SJCRH30 (cell line): ENCODE measurements around the gene MED27. TPM values are rescaled to one million over a fixed set of nuclear protein-coding genes. Genes with fewer than 3 reads are reported as not detected.

ENCODE experiments used
- DNase-seq, 2 experiments: peaks; one replicate each; pipeline ENCODE4 v3.0.0-alpha.2; 2015 to 2020
- H3K27ac ChIP-seq: fragments of 250-450 bp; sonication (Bioruptor Pico); 2 replicates; pipeline ENCODE4 v1.5.1; 2020; ENCODE audit warnings: mild to moderate bottlenecking, moderate library complexity
- H3K27me3 ChIP-seq: fragments of 250-450 bp; sonication (Bioruptor Pico); 2 replicates; pipeline ENCODE4 v1.5.1; 2020; ENCODE audit warnings: mild to moderate bottlenecking, moderate library complexity
- H3K36me3 ChIP-seq: fragments of 250-450 bp; sonication (Bioruptor Pico); 2 replicates; pipeline ENCODE4 v1.5.1; 2020; ENCODE audit warnings: mild to moderate bottlenecking, moderate library complexity
- H3K4me1 ChIP-seq: fragments of 250-450 bp; sonication (Bioruptor Pico); 2 replicates; pipeline ENCODE4 v1.5.1; 2020; ENCODE audit warnings: mild to moderate bottlenecking, moderate library complexity
- H3K4me3 ChIP-seq: fragments of 250-450 bp; sonication (Bioruptor Pico); 2 replicates; pipeline ENCODE4 v1.5.1; 2020; ENCODE audit warnings: mild to moderate bottlenecking, moderate library complexity
- H3K9me3 ChIP-seq: fragments of 250-450 bp; sonication (Bioruptor Pico); replicated peaks from 2 replicates; pipeline ENCODE4 v1.5.1; 2020; ENCODE audit warnings: mild to moderate bottlenecking, moderate library complexity
- total RNA-seq: library from RNA; depleted of rRNA; stranded (reverse); fragments of >200 nt; shearing (Covaris generic); gene quantifications from 2 replicates; pipeline ENCODE4 v1.2.3, GENCODE V29; 2014

The MED27 gene
- total RNA-seq, 1 experiment from 2014 or later = 50.7 TPM

DNA sequence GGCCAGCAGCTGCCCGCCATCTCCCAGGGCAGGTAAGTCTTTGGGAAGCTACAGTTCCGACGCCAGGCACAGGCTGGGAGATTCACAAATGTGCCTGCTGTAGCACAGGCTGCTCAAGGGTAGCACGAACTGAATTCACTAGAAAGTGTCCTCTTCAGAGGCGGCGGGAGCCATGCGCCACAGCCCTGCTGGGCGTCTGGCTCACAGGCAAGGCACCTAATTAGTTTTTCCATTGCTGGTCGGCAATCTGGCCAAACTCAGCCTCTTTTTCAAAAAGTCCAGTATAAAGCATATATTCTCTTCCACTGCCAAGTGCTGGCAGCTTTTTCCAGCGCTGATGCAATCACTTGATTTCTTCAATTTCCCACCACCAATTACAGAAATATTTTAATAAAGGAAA is 210.9 kb downstream of the MED27 start:
- Histone ChIP-seq H3K9me3 (no peaks in the 10 kb centered on the region), H3K36me3 (no peaks in the 10 kb centered on the region), H3K4me1 (no peaks in the 10 kb centered on the region), H3K27me3 (no peaks in the 10 kb centered on the region), H3K27ac (no peak overlapping the region), H3K4me3 (no peak overlapping the region)
- DNase-seq = no peak

DNA sequence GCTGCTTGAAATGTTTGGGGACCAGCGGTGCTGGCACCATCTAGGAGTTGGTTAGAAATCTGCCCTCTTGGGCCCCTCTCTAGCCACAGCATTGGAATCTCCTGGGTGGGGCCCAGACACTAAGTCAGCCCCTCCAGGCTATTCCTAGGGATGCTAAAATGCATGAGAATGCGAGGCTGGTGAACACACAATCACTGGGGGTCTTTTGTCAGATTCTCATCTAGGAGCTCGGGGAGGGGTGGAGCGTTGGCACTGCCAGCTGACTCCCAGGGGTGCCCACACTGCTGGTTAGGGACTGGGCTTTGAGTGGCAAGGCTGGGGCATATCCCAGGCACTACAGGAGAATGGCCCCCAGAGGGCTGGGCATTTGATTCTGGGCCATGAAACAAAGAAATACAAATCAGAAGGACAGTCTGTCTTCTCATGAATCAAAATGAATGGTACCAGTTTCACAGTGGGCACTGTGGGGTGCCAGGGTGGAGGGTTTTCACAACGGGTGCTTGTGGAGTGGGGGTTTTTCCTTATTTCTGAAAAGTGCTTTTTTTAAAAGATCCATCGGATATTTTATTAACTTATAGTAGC is 212.0 kb downstream of the MED27 start:
- Histone ChIP-seq H3K27ac (no peak overlapping the region), H3K36me3 (no peaks in the 10 kb centered on the region), H3K9me3 (no peaks in the 10 kb centered on the region), H3K4me3 (no peak overlapping the region), H3K4me1 (no peaks in the 10 kb centered on the region), H3K27me3 (no peaks in the 10 kb centered on the region)
- no peak for DNase-seq

DNA sequence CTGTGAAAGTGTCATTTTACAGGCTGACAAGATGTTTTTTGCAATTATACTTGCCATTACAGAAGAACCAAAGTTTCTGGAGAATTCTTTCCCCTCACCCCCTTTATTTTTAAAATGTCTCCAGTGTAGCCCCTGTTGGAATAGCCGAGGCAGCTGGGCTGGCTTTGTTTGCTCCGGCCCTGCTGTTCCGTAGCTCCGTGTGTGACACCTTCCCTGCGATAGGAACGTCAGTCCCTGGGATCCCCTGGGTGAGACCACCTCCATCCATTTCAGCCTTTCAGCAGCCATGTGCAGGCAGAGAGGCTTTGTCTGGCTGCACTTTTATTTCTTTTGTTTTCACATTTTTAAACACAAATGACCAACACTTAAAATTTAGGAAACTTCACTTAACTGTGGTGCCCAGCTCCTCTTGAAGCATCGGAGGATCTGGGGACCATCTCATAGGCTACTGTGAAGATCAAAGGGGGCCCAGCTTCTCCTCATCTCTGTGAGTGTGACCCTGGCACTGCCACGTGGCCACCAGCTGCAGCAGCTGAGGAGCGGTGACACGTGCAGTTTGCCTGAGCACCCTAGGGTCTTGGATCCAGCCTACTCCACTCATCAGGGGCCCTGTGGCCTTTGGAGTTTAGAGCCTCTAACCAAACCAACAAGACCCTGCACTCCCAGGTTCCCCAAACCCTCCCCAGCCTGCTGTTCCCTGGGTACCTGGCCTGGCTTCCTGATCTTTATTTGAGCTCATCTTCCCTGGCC is 214.0 kb downstream of the MED27 start:
- Histone ChIP-seq H3K4me3 (no peak overlapping the region), H3K9me3 (no peaks in the 10 kb centered on the region), H3K4me1 (no peaks in the 10 kb centered on the region), H3K36me3 (no peaks in the 10 kb centered on the region), H3K27ac (no peak overlapping the region), H3K27me3 (no peaks in the 10 kb centered on the region)
- DNase-seq = no peak

DNA sequence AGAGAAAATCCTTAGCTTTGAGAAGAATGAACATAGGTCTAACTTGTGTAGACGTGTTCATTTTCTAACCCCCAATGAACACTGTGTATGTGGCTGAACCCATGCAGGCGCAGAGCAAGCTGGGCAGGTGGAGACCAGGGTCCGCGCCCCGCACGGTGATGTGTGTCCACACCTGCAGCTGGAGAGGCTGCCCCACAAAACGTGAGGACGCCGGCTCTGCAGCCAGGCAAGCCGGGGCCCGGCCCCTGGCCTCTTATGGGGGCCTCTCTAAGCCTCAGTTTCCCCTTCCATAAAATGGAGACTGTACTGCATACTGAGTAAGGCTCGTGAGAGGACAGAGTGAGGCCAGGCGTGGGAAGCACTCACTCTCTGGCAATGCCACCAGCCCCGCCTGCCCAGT is 215.1 kb downstream of the MED27 start:
- Histone ChIP-seq H3K27ac (no peak overlapping the region), H3K9me3 (no peaks in the 10 kb centered on the region), H3K4me1 (no peaks in the 10 kb centered on the region), H3K27me3 (no peaks in the 10 kb centered on the region), H3K36me3 (no peaks in the 10 kb centered on the region), H3K4me3 (no peak overlapping the region)
- DNase-seq = no peak

DNA sequence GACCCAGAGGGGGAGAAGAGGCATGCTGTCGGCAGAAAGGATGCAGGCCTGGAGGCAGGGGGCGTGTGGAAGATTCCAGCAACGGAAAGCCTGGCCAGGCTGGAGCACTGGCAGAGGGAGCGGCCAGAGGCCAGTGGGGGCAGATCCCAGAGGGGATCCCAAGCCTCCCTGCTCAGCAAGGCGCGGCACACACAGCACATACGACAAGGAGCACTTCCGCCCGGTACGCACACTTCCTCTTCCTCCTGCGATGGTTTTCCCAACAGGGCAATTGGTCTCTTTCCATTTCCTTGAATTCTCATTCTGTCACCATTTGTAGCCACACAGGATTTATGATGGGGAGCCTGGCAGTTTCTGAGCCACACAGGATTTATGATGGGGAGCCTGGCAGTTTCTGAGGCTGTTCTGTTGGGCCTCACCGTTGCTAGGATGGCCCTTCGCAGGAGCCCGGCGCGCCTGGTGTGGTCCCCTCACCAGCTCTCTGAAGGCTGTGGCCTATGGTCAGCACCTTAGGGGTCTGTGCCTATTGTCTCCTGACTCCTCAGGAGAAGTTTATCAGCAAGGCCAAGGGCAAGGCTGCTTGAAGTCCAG is 216.3 kb downstream of the MED27 start:
- Histone ChIP-seq H3K4me1 (no peaks in the 10 kb centered on the region), H3K9me3 (no peaks in the 10 kb centered on the region), H3K36me3 (no peaks in the 10 kb centered on the region), H3K4me3 (no peak overlapping the region), H3K27me3 (no peaks in the 10 kb centered on the region), H3K27ac (no peak overlapping the region)
- DNase-seq = no peak

DNA sequence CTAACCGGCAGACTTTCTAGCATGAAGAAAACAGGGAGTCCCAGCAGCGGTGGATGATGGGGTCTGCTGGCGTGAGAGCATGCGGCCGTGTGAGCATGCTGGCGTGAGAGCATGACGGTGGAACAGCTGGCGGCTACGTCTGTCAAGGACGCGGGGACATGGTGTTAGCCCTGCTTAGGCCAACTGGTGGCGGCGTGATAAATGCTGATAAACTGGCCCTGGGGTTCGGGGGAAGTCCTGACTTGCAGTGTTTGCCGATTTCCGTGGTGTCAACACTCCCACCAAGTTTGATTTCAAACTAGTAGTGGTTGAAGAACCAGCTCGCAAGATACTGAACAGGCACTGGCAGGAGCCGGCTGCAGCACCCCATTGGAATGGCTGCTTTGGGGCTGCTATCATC is 217.4 kb downstream of the MED27 start:
- H3K9me3 ChIP-seq = no peaks in the 10 kb centered on the region
- no peaks in the 10 kb centered on the region for H3K27me3 ChIP-seq
- H3K36me3 ChIP-seq = no peaks in the 10 kb centered on the region
- no peak for DNase-seq
- no peak overlapping the region for H3K27ac ChIP-seq
- H3K4me3 ChIP-seq = no peak overlapping the region
- no peaks in the 10 kb centered on the region; the same call in 1 of the 2 replicates for H3K4me1 ChIP-seq

DNA sequence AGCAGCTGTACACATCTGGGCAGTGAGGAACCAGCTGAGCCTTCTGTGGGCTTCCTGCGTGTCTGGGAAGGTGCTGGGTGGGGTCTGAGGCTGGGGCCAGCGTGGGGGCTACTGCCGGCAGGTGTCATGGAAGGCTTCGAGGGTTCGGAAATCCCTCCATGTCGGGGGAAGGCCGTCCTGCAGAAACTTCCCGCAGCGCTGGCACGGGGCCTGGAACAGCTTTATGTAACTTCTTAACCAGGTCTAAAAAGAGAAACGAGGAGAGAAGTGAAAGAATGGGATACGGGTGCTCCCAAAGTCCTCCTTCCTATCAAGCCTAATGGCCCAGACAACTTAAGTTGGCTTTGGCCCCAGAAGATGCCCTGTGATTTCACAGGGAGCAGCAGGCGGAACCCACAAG is 219.2 kb downstream of the MED27 start:
- DNase-seq = no peak
- Histone ChIP-seq H3K9me3 (no peaks in the 10 kb centered on the region), H3K4me1 (no peaks in the 10 kb centered on the region; the same call in 1 of the 2 replicates), H3K4me3 (no peak overlapping the region), H3K27me3 (no peaks in the 10 kb centered on the region), H3K27ac (no peak overlapping the region), H3K36me3 (no peaks in the 10 kb centered on the region)

DNA sequence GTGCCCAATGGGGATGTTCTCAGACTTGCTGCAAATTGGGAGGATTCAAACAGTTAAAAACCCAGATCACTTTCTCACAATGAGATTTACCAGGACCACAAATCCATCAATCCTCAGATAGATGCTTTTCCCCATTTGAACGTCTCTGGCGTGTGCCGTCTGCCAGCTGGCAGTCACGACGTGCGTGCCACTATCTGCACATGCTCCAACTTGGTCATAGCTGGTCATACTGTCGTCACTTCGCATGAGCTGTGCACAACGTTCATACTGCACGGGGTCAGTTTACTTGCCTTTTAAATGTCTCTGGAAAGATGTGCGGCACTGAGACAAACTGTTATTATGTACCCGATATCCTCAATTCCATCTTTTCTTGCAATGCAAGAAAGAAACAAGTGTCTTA is 221.5 kb downstream of the MED27 start:
- DNase-seq = no peak
- H3K4me1 ChIP-seq = no peaks in the 10 kb centered on the region; the same call in none of the 2 replicates
- no peaks in the 10 kb centered on the region for H3K9me3 ChIP-seq
- no peak overlapping the region for H3K4me3 ChIP-seq
- H3K27ac ChIP-seq = no peak overlapping the region
- H3K27me3 ChIP-seq = no peaks in the 10 kb centered on the region
- no peaks in the 10 kb centered on the region for H3K36me3 ChIP-seq

DNA sequence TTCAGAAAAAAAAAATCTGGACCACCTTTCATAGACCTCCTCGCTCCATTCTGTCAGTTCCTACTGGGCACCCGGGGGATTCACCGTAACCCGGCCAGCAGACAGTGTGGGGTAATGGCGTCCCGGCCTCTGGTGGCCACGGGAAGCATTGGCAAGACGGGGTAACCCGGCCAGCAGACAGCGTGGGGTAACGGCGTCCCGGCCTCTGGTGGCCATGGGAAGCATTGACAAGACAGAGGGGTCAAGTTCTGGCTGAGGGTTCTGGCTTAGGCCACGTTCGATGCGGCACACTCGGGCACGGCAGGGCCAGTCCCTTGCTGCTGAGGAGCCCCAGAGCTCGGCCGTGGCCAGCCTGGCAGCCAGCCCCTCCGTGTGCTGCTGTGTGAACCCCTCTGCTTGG is 223.6 kb downstream of the MED27 start:
- no peaks in the 10 kb centered on the region for H3K36me3 ChIP-seq
- peaks cover 13% of the 10 kb centered on the region for H3K4me1 ChIP-seq
- no peak for DNase-seq

DNA sequence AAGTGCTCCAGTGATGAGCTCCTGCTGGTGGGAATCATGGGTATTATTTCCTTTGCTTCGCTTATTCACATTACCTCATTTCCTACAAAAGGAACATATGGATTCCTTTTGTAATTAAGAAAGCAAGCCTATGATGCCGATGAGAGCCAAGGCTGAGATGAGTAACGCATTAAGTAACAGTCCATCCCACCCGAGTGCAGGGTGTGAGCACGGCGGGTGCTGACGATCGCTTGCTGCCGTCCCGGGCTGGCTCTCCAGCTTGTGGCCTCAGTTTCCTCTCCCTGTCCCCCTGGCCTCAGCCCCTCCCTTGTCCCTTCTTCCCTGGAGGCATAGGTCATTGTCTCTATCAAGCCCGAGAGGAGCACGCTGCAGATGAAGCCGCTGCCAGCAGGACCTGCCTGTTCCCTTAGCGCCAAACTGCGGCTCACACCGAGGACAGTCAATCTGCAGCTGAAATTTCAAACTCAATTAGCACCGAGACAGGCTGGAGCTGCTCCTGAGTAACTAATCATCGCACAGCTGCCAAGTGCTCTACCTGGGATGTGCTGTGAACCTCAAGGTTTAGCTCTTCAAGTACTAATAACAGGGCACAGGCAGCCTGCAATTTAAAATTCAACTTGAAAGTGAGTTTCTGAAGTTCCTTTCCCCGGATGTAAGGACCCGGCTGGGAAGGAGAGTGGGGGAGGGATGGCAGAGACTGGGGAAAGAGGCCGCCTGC is 224.6 kb downstream of the MED27 start:
- H3K4me1 ChIP-seq = peaks cover 14% of the 10 kb centered on the region
- H3K4me3 ChIP-seq = no peak overlapping the region

More for the DNA sequence above, 223.6 kb downstream of the MED27 start:
- no peak overlapping the region for H3K27ac ChIP-seq
- H3K9me3 ChIP-seq = no peaks in the 10 kb centered on the region
- H3K27me3 ChIP-seq = no peaks in the 10 kb centered on the region
- no peak overlapping the region for H3K4me3 ChIP-seq

DNA sequence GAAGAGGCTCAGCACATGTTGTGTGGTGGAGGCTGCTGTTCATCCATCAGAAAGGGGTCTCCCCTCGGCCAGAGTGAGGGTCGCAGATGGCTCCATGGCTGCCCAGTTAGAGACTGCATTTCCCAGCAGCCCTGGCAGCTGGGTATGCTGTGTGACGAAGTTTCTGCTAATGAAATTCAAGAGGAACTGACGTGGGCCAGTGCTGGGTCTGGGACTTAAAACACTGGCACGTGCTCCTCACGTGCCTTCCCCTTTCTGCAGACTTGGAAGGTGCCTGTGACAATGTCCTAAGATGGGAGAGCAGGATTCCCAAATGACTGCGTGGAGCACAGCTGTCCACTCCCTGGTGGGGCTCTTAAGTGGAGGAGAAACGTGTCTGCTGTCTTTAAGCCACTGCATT is 225.3 kb downstream of the MED27 start:
- H3K4me1 ChIP-seq = peaks cover 14% of the 10 kb centered on the region
- H3K9me3 ChIP-seq = no peaks in the 10 kb centered on the region
- H3K36me3 ChIP-seq = no peaks in the 10 kb centered on the region
- no peak overlapping the region for H3K27ac ChIP-seq
- H3K27me3 ChIP-seq = no peaks in the 10 kb centered on the region
- DNase-seq = no peak
- H3K4me3 ChIP-seq = no peak overlapping the region

More for the DNA sequence above, 224.6 kb downstream of the MED27 start:
- DNase-seq = no peak
- H3K9me3 ChIP-seq = no peaks in the 10 kb centered on the region
- no peak overlapping the region for H3K27ac ChIP-seq
- no peaks in the 10 kb centered on the region for H3K36me3 ChIP-seq
- H3K27me3 ChIP-seq = no peaks in the 10 kb centered on the region

DNA sequence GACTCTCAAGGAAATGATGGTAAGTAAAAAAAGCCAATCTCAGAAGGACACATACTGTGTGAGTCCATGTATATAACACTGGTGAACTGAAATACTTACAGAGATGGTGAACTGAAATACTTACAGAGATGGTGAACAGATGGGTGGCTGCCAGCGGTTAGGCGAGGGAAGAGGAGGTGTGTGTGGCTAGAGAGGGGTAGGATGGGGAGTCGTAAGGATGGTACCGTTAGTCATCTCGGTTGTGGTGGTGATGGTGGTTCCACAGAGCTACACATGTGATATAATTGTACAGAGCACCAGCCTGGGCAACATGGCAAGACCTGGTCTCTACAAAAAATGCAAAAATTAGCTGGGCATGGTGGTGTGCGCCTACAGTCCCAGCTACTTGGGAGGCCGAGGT is 226.2 kb downstream of the MED27 start:
- no peaks in the 10 kb centered on the region for H3K9me3 ChIP-seq
- DNase-seq = no peak
- H3K27me3 ChIP-seq = no peaks in the 10 kb centered on the region
- no peak overlapping the region for H3K4me3 ChIP-seq
- peaks cover 14% of the 10 kb centered on the region for H3K4me1 ChIP-seq
- H3K27ac ChIP-seq = no peak overlapping the region
- no peaks in the 10 kb centered on the region for H3K36me3 ChIP-seq

DNA sequence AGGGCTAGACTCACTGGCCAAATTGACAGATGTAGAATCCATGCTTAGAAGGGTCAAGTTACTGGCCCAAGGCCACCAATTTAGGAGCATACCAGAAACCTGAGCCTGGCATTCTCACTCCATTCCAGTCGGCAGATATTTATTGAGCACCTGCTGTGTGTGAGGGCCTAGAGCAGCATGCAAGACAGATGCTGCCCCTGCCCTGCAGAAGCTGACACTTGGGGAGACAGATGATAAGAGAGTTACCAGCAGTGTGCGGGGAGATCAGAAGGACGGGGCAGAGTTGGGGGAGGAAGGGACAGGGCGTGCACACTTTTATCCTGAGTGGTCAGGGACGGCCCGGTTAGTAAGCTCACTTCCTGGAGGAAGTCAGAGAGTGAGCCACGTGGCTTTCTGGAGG is 228.3 kb downstream of the MED27 start:
- H3K4me1 ChIP-seq = peaks cover 14% of the 10 kb centered on the region
- H3K36me3 ChIP-seq = no peaks in the 10 kb centered on the region
- H3K4me3 ChIP-seq = no peak overlapping the region
- H3K9me3 ChIP-seq = no peaks in the 10 kb centered on the region
- DNase-seq = peak; percentile 57 to 75
- H3K27me3 ChIP-seq = no peaks in the 10 kb centered on the region
- no peak overlapping the region for H3K27ac ChIP-seq

DNA sequence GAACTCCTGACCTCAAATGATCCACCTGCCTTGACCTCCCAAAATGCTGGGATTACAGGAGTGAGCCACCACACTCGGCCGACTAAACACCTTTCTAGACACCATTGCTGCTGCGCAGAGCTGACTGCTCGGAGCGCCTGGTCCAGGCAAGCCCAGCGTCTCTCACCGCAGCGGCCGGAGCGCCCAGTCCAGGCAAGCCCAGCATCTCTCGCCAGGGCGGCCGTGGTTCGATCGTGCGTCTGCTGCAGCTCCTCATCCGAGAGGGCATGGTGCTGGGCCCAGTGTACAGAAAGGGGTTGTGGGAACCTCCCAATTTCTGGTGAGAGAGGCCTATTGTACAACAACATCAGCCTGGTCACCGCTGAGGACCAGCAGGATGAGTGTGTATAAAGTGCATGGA is 230.3 kb downstream of the MED27 start:
- DNase-seq = no peak
- Histone ChIP-seq H3K4me3 (no peak overlapping the region), H3K36me3 (no peaks in the 10 kb centered on the region), H3K27me3 (no peaks in the 10 kb centered on the region), H3K27ac (no peak overlapping the region), H3K9me3 (no peaks in the 10 kb centered on the region), H3K4me1 (peaks cover 14% of the 10 kb centered on the region)

DNA sequence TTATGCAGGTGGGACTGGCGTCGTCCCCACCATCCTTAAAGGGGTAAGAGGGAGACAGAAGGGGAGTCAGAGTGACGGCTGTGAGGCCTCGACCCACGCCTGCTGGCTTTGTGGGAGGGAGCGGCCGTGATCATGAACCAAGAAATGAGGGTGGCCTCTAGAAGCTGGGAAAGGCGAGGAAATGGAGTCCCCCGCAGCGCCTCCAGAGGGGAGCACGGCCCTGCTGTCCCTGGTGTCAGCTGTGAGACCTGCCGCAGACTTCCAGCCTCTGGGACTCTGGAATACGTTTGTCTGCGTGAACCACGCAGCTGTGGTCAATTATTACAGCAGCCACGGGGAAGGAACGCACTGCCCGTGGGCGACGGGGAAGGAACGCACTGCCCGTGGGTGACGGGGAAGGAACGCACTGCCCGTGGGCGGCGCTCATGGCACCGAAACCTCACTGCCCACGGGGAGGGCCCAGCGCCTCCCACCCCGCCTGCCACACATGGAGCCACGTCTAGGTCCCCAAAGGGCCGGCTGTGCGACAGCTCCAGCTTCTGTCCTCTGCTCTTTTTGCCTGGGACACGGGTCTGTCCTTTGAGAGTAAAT is 231.0 kb downstream of the MED27 start:
- H3K27ac ChIP-seq = no peak overlapping the region
- DNase-seq = no peak
- H3K27me3 ChIP-seq = no peaks in the 10 kb centered on the region
- H3K36me3 ChIP-seq = no peaks in the 10 kb centered on the region
- no peak overlapping the region for H3K4me3 ChIP-seq
- no peaks in the 10 kb centered on the region for H3K9me3 ChIP-seq
- peaks cover 14% of the 10 kb centered on the region for H3K4me1 ChIP-seq
